ENCODE data around the gene KRTAP10-8. TPM values are rescaled to one million over a fixed set of nuclear protein-coding genes. Genes with fewer than 3 reads are reported as not detected.

KRTAP10-8 gene
- total RNA-seq, 1 experiment from 2014 or later = not detected

GRCh38 chr21:44618909-44619308 is 7.0 kb downstream of the KRTAP10-8 start:
- TF ChIP-seq, protein P1, sequence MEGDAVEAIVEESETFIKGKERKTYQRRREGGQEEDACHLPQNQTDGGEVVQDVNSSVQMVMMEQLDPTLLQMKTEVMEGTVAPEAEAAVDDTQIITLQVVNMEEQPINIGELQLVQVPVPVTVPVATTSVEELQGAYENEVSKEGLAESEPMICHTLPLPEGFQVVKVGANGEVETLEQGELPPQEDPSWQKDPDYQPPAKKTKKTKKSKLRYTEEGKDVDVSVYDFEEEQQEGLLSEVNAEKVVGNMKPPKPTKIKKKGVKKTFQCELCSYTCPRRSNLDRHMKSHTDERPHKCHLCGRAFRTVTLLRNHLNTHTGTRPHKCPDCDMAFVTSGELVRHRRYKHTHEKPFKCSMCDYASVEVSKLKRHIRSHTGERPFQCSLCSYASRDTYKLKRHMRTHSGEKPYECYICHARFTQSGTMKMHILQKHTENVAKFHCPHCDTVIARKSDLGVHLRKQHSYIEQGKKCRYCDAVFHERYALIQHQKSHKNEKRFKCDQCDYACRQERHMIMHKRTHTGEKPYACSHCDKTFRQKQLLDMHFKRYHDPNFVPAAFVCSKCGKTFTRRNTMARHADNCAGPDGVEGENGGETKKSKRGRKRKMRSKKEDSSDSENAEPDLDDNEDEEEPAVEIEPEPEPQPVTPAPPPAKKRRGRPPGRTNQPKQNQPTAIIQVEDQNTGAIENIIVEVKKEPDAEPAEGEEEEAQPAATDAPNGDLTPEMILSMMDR (IDR thresholded peaks at IDR 0.05; ENCODE audit: unreplicated experiment) = no peak
- Mint-ChIP-seq H3K4me1 (ENCODE audit: low read depth, unreplicated experiment) (no peaks in the 10 kb centered on the region), H3K27me3 (ENCODE audit: unreplicated experiment) (peaks cover 57% of the 10 kb centered on the region), H3K27ac (ENCODE audit: unreplicated experiment) (no peak overlapping the region), H3K36me3 (ENCODE audit: insufficient read depth, unreplicated experiment) (peaks cover 5% of the 10 kb centered on the region), H3K4me3 (ENCODE audit: low read depth, unreplicated experiment) (no peak overlapping the region), H3K9me3 (ENCODE audit: low read depth, unreplicated experiment) (peaks cover 19% of the 10 kb centered on the region)
- CTCF ChIA-PET = no interaction called here
- intact Hi-C loops (cut with micrococcal nuclease; ENCODE audit: unreplicated experiment) = no loop called here
- DNase-seq = no peak
- no TSS peak for BruUV-seq (replicated peaks)

- intact Hi-C loops (cut with micrococcal nuclease; ENCODE audit: unreplicated experiment) = no loop called here
Observed at GRCh38 chr21:44619886-44620285, 8.0 kb downstream of the KRTAP10-8 start.

GRCh38 chr21:44623575-44623974 is 11.7 kb downstream of the KRTAP10-8 start:
- Mint-ChIP-seq H3K4me1 (ENCODE audit: low read depth, unreplicated experiment) (no peaks in the 10 kb centered on the region), H3K4me3 (ENCODE audit: low read depth, unreplicated experiment) (no peak overlapping the region), H3K27me3 (ENCODE audit: unreplicated experiment) (peaks cover 54% of the 10 kb centered on the region), H3K27ac (ENCODE audit: unreplicated experiment) (no peak overlapping the region), H3K36me3 (ENCODE audit: insufficient read depth, unreplicated experiment) (peaks cover 5% of the 10 kb centered on the region), H3K9me3 (ENCODE audit: low read depth, unreplicated experiment) (peaks cover 25% of the 10 kb centered on the region)
- BruUV-seq (replicated peaks) = no TSS peak
- DNase-seq = no peak
- TF ChIP-seq, protein P1 (IDR thresholded peaks at IDR 0.05; ENCODE audit: unreplicated experiment) = no peak
- intact Hi-C loops (cut with micrococcal nuclease; ENCODE audit: unreplicated experiment) = no loop called here
- CTCF ChIA-PET = no interaction called here

More at GRCh38 chr21:44619886-44620285, 8.0 kb downstream of the KRTAP10-8 start:
- TF ChIP-seq, protein P1 (IDR thresholded peaks at IDR 0.05; ENCODE audit: unreplicated experiment) = no peak
- Mint-ChIP-seq H3K9me3 (ENCODE audit: low read depth, unreplicated experiment) (peaks cover 25% of the 10 kb centered on the region), H3K36me3 (ENCODE audit: insufficient read depth, unreplicated experiment) (peaks cover 5% of the 10 kb centered on the region), H3K4me3 (ENCODE audit: low read depth, unreplicated experiment) (no peak overlapping the region), H3K27ac (ENCODE audit: unreplicated experiment) (no peak overlapping the region), H3K4me1 (ENCODE audit: low read depth, unreplicated experiment) (no peaks in the 10 kb centered on the region), H3K27me3 (ENCODE audit: unreplicated experiment) (peaks cover 66% of the 10 kb centered on the region)
- CTCF ChIA-PET = no interaction called here
- no TSS peak for BruUV-seq (replicated peaks)
- DNase-seq = no peak

DNA sequence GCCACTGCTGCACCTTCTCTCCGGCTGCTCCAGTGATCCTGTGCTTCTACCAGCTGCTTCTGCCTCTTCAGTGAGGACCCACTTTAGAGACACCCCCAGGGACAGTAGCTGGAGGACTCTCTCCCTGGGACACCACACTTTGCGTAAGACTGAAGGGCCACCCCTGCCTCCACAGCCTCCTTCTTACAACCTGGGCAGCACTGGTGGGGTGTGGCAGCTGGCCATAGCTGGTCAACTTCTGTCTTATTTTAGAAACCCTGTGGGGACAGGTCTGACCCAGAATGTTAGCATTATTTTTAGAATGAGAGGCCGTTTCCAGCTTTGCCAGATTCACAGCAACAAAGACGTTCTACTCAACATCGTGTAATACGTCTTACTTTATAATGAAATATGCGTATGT is 13.9 kb downstream of the KRTAP10-8 start:
- peaks cover 53% of the 10 kb centered on the region for H3K27me3 Mint-ChIP-seq (ENCODE audit: unreplicated experiment)

More for the DNA sequence above, 13.9 kb downstream of the KRTAP10-8 start:
- Mint-ChIP-seq H3K9me3 (ENCODE audit: low read depth, unreplicated experiment) (peaks cover 19% of the 10 kb centered on the region), H3K36me3 (ENCODE audit: insufficient read depth, unreplicated experiment) (no peaks in the 10 kb centered on the region), H3K27ac (ENCODE audit: unreplicated experiment) (no peak overlapping the region), H3K4me3 (ENCODE audit: low read depth, unreplicated experiment) (no peak overlapping the region), H3K4me1 (ENCODE audit: low read depth, unreplicated experiment) (no peaks in the 10 kb centered on the region)
- no peak for DNase-seq
- intact Hi-C loops (cut with micrococcal nuclease; ENCODE audit: unreplicated experiment) = no loop called here
- TF ChIP-seq, protein P1 (IDR thresholded peaks at IDR 0.05; ENCODE audit: unreplicated experiment) = no peak
- no TSS peak for BruUV-seq (replicated peaks)
- CTCF ChIA-PET = no interaction called here

Measured in Calu3 (cell line).